ENCODE data around the gene LDLRAP1.

Gene LDLRAP1

DNA sequence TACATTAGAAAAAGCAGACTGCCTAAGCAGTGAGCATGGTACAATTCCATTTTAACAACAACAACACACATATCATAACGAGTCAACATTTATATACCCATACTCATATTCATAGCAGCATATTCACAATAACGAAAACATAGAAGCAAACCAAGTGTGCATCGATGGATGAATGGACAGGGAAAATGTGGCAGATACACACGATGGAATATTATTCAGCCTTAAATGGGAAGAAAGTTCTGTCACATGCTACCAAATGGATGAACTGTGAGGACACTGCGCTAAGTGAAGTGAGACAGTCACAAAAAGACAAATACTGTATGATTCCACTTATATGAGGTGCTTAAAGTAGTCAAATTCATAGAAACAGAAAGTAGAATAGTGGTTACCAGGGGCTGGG is 63.7 kb downstream of the LDLRAP1 start:
- peaks cover 7% of the 10 kb centered on the region for H3K4me1 ChIP-seq (ENCODE audit: insufficient read depth, insufficient read length)
- no peaks in the 10 kb centered on the region for H3K9me3 ChIP-seq (ENCODE audit: insufficient read depth, low read length)
- peaks cover 6% of the 10 kb centered on the region for H3K27me3 ChIP-seq (ENCODE audit: insufficient read depth, insufficient read length)
- H3K36me3 ChIP-seq (ENCODE audit: insufficient read depth, insufficient read length, low read length): no peaks in the 10 kb centered on the region
- TF ChIP-seq ZNF274 (IDR thresholded peaks at IDR 0.05; ENCODE audit: low read depth, low read length): no peak
- TF ChIP-seq SUZ12 (IDR thresholded peaks at IDR 0.05; ENCODE audit: extremely low read depth, insufficient read depth, insufficient read length): no peak
- TF ChIP-seq YY1 (IDR thresholded peaks at IDR 0.05; ENCODE audit: insufficient read depth, insufficient read length): no peak
- DNase-seq (ENCODE audit: low read depth, low spot score): no peak
- no peak overlapping the region for H3K4me3 ChIP-seq (ENCODE audit: insufficient read length, low read depth)
- no peak overlapping the region for H3K9ac ChIP-seq (ENCODE audit: insufficient read length, low read depth)

GRCh38 chr1:25608488-25609178 is 65.2 kb downstream of the LDLRAP1 start:
- TF ChIP-seq SUZ12 (IDR thresholded peaks at IDR 0.05; ENCODE audit: extremely low read depth, insufficient read depth, insufficient read length) (no peak), YY1 (IDR thresholded peaks at IDR 0.05; ENCODE audit: insufficient read depth, insufficient read length) (no peak), ZNF274 (IDR thresholded peaks at IDR 0.05; ENCODE audit: low read depth, low read length) (no peak)
- H3K9me3 ChIP-seq (ENCODE audit: insufficient read depth, low read length): no peaks in the 10 kb centered on the region
- no peak overlapping the region for H3K4me3 ChIP-seq (ENCODE audit: insufficient read length, low read depth)
- peak; percentile 85 for DNase-seq (ENCODE audit: low read depth, low spot score)
- no peak overlapping the region for H3K9ac ChIP-seq (ENCODE audit: insufficient read length, low read depth)
- H3K27me3 ChIP-seq (ENCODE audit: insufficient read depth, insufficient read length): peaks cover 11% of the 10 kb centered on the region
- peaks cover 4% of the 10 kb centered on the region for H3K4me1 ChIP-seq (ENCODE audit: insufficient read depth, insufficient read length)
- no peaks in the 10 kb centered on the region for H3K36me3 ChIP-seq (ENCODE audit: insufficient read depth, insufficient read length, low read length)

GRCh38 chr1:25609921-25610320 is 66.5 kb downstream of the LDLRAP1 start:
- Histone ChIP-seq H3K36me3 (ENCODE audit: insufficient read depth, insufficient read length, low read length) (no peaks in the 10 kb centered on the region), H3K4me3 (ENCODE audit: insufficient read length, low read depth) (no peak overlapping the region), H3K9me3 (ENCODE audit: insufficient read depth, low read length) (no peaks in the 10 kb centered on the region), H3K27me3 (ENCODE audit: insufficient read depth, insufficient read length) (peaks cover 18% of the 10 kb centered on the region), H3K4me1 (ENCODE audit: insufficient read depth, insufficient read length) (peaks cover 4% of the 10 kb centered on the region), H3K9ac (ENCODE audit: insufficient read length, low read depth) (no peak overlapping the region)
- no peak for TF ChIP-seq SUZ12 (IDR thresholded peaks at IDR 0.05; ENCODE audit: extremely low read depth, insufficient read depth, insufficient read length)
- TF ChIP-seq YY1 (IDR thresholded peaks at IDR 0.05; ENCODE audit: insufficient read depth, insufficient read length): no peak
- no peak for TF ChIP-seq ZNF274 (IDR thresholded peaks at IDR 0.05; ENCODE audit: low read depth, low read length)
- DNase-seq (ENCODE audit: low read depth, low spot score): no peak

DNA sequence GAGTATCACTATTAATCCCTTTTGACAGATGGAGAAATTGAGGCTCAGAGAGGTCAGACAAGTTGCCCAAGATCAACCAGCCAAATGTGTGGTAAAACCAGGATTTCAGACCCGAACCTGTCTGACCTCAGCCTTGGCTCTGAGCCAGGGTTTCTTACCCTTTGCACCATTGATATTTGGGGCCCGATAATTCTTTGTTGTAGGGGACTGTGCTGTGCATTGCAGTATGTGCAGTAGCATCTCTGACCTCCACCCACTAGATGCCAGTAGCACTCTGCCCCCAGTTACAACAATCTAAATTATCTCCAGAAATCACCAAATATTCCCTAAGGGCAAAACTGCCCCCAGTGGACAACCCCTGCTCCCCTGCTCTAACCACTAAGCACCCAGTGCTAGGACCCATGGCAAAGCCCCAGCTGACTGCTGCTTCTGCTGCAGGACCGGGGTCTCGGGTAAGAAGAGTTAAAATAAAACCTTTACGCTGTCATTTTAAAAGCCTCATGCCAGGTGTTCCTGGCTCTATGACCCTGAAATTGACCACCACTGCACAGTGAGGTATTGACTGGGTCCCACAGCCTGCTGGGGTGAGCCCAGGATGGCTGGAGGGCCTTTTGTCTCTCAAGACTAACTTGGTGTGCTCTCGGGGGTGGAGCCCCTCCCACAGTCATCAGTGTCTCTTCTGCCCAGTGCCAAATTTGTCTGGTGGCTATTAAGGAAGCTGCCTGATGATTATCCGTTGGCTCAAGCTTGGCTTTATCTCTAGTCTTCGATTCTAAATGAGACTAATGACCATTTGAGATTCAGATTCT is 67.6 kb downstream of the LDLRAP1 start:
- H3K27me3 ChIP-seq (ENCODE audit: insufficient read depth, insufficient read length): peaks cover 27% of the 10 kb centered on the region
- TF ChIP-seq ZNF274 (IDR thresholded peaks at IDR 0.05; ENCODE audit: low read depth, low read length): no peak
- no peak for TF ChIP-seq SUZ12 (IDR thresholded peaks at IDR 0.05; ENCODE audit: extremely low read depth, insufficient read depth, insufficient read length)
- TF ChIP-seq YY1 (IDR thresholded peaks at IDR 0.05; ENCODE audit: insufficient read depth, insufficient read length): no peak
- no peak overlapping the region for H3K4me3 ChIP-seq (ENCODE audit: insufficient read length, low read depth)
- no peak for DNase-seq (ENCODE audit: low read depth, low spot score)
- no peaks in the 10 kb centered on the region for H3K36me3 ChIP-seq (ENCODE audit: insufficient read depth, insufficient read length, low read length)
- peaks cover 10% of the 10 kb centered on the region for H3K4me1 ChIP-seq (ENCODE audit: insufficient read depth, insufficient read length)
- H3K9me3 ChIP-seq (ENCODE audit: insufficient read depth, low read length): no peaks in the 10 kb centered on the region
- no peak overlapping the region for H3K9ac ChIP-seq (ENCODE audit: insufficient read length, low read depth)

- Histone ChIP-seq H3K9me3 (ENCODE audit: insufficient read depth, low read length) (no peaks in the 10 kb centered on the region), H3K4me3 (ENCODE audit: insufficient read length, low read depth) (no peak overlapping the region), H3K27me3 (ENCODE audit: insufficient read depth, insufficient read length) (peaks cover 27% of the 10 kb centered on the region), H3K4me1 (ENCODE audit: insufficient read depth, insufficient read length) (peaks cover 10% of the 10 kb centered on the region), H3K9ac (ENCODE audit: insufficient read length, low read depth) (no peak overlapping the region), H3K36me3 (ENCODE audit: insufficient read depth, insufficient read length, low read length) (no peaks in the 10 kb centered on the region)
- no peak for DNase-seq (ENCODE audit: low read depth, low spot score)
- no peak for TF ChIP-seq ZNF274 (IDR thresholded peaks at IDR 0.05; ENCODE audit: low read depth, low read length)
- TF ChIP-seq SUZ12 (IDR thresholded peaks at IDR 0.05; ENCODE audit: extremely low read depth, insufficient read depth, insufficient read length): no peak
- TF ChIP-seq YY1 (IDR thresholded peaks at IDR 0.05; ENCODE audit: insufficient read depth, insufficient read length): no peak
Observed at GRCh38 chr1:25611843-25612242, 68.4 kb downstream of the LDLRAP1 start.

GRCh38 chr1:25612421-25612820 is 69.0 kb downstream of the LDLRAP1 start:
- no peak for DNase-seq (ENCODE audit: low read depth, low spot score)
- no peaks in the 10 kb centered on the region for H3K9me3 ChIP-seq (ENCODE audit: insufficient read depth, low read length)
- no peaks in the 10 kb centered on the region for H3K36me3 ChIP-seq (ENCODE audit: insufficient read depth, insufficient read length, low read length)
- H3K27me3 ChIP-seq (ENCODE audit: insufficient read depth, insufficient read length): peaks cover 27% of the 10 kb centered on the region
- peaks cover 10% of the 10 kb centered on the region for H3K4me1 ChIP-seq (ENCODE audit: insufficient read depth, insufficient read length)
- H3K9ac ChIP-seq (ENCODE audit: insufficient read length, low read depth): no peak overlapping the region
- H3K4me3 ChIP-seq (ENCODE audit: insufficient read length, low read depth): no peak overlapping the region
- TF ChIP-seq SUZ12 (IDR thresholded peaks at IDR 0.05; ENCODE audit: extremely low read depth, insufficient read depth, insufficient read length) (no peak), YY1 (IDR thresholded peaks at IDR 0.05; ENCODE audit: insufficient read depth, insufficient read length) (no peak), ZNF274 (IDR thresholded peaks at IDR 0.05; ENCODE audit: low read depth, low read length) (no peak)

DNA sequence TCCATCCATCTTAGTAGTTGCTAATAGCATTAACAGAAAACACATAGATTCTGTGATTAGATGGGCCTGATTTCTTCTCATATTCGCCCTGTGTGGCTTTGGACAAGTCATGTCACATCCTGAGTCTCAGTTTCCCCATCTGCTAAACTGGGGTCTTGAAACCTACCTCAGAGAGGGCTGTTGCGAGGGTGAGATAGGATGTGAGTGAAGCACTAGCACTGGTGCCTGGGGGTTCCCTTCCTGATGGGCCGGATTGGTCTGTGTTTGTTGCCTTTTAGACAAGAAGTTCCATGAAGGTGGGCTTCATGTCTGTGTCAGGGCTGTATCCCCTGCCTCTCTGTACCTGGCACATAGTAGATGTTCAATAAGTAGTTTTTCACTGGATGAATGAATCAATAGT is 69.7 kb downstream of the LDLRAP1 start:
- Histone ChIP-seq H3K4me3 (ENCODE audit: insufficient read length, low read depth) (no peak overlapping the region), H3K36me3 (ENCODE audit: insufficient read depth, insufficient read length, low read length) (no peaks in the 10 kb centered on the region), H3K9ac (ENCODE audit: insufficient read length, low read depth) (no peak overlapping the region), H3K27me3 (ENCODE audit: insufficient read depth, insufficient read length) (peaks cover 33% of the 10 kb centered on the region), H3K4me1 (ENCODE audit: insufficient read depth, insufficient read length) (peaks cover 10% of the 10 kb centered on the region), H3K9me3 (ENCODE audit: insufficient read depth, low read length) (no peaks in the 10 kb centered on the region)
- DNase-seq (ENCODE audit: low read depth, low spot score): no peak
- TF ChIP-seq SUZ12 (IDR thresholded peaks at IDR 0.05; ENCODE audit: extremely low read depth, insufficient read depth, insufficient read length): no peak
- TF ChIP-seq ZNF274 (IDR thresholded peaks at IDR 0.05; ENCODE audit: low read depth, low read length): no peak
- no peak for TF ChIP-seq YY1 (IDR thresholded peaks at IDR 0.05; ENCODE audit: insufficient read depth, insufficient read length)

All from NT2/D1 (cell line).